Vagina (tissue), 2 donors: ENCODE data around the gene SOCS3.

Experiments used
- CTCF ChIP-seq, 3 experiments: fragments of 450-650 bp in 2 of 3; fragments of 200-600 bp in 1 of 3; sonication (generic) in 1 of 3; IDR thresholded peaks; one replicate each; pipeline ENCODE4 v1.5.1; 2017 to 2019; ENCODE audit warnings: antibody characterized with exemption in 3 of 3, mild to moderate bottlenecking in 2 of 3, moderate library complexity in 2 of 3
- POLR2A ChIP-seq, 2 donors: fragments of 450-650 bp; IDR thresholded peaks; one replicate each; pipeline ENCODE4 v1.6.1; 2017; ENCODE audit warnings: antibody characterized with exemption in 2 of 2, mild to moderate bottlenecking in 2 of 2, moderate library complexity in 2 of 2

DNA sequence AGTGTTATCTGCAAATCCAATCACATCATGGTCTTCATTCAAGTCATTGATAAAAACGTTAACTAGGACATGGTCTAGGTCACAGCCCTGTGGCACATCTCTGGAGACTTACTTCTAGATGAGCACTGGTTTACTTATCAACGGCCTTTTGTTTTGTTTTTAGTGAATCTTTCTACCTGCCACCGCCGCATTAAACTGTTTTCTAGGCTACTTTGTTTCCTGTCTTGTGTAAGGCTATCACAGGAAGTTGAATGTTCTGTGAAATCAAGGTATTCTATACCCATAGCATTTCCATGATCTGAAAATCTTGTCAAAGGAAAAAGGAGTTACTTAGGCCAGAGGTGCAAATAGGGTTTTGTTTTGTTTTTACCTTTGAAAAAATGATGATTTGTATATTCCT lies 26.9 kb downstream of the SOCS3 start:
- TF ChIP-seq CTCF (IDR thresholded peaks at IDR 0.05) (no peak), POLR2A (IDR thresholded peaks at IDR 0.05) (no peak)
